GDM1 (cell line): ENCODE data around the gene SYPL1.

Source experiments
- DNase-seq: peaks from one replicate; lab custom pipeline; 2025; lab: John Stamatoyannopoulos, UW

Gene SYPL1

DNA sequence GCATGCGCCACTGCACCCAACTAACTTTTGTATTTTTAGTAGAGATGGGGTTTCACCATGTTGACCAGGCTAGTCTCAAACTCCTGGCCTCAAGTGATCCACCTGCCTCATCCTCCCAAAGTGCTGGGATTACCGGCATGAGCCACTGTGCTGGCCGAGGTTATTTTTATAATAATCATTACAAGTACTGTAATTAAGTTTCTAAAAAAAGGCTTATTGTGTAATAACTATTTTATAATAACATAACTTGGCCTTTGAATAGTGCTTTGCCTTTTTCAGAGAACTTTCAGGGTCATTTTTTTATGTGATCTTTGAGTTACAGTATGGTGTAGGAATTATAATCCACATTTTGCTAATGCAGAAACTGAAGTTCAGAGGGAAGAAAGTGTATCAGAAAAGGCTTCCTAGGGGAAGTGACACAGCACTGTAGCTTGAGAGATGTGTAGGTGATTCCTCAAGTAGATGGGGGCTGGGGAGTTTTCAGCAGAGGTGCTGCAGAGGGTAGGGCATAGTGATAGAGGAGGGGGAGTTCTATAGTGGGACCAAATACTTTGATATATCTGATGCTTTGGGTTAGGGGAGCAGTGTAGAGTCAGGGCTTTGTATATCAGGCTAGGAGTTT is 9.2 kb upstream of the SYPL1 start:
- DNase-seq, result peak; percentile 29

DNA sequence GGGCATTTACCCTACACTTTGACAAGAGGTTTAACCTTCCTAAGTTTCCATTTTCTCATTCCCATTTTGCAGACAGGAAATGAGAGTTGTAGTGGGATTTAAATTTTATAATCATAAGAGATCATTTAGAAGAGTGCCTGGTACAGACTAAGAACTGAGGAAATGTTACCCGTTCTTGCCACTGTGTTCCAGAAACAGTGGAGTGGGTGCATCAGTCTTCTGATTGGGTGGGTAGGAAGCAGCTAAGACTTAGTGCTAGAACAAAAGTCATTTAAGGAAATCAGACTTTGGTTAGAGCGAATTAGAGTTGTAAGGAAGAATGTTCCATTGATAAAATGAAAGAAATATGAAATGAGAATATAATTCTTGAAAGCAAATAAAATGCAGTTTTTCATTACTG is 8.4 kb upstream of the SYPL1 start:
- DNase-seq, result no peak

- no peak for DNase-seq
Measured at GRCh38 chr7:106119719-106120118, 7.6 kb upstream of the SYPL1 start.

DNA sequence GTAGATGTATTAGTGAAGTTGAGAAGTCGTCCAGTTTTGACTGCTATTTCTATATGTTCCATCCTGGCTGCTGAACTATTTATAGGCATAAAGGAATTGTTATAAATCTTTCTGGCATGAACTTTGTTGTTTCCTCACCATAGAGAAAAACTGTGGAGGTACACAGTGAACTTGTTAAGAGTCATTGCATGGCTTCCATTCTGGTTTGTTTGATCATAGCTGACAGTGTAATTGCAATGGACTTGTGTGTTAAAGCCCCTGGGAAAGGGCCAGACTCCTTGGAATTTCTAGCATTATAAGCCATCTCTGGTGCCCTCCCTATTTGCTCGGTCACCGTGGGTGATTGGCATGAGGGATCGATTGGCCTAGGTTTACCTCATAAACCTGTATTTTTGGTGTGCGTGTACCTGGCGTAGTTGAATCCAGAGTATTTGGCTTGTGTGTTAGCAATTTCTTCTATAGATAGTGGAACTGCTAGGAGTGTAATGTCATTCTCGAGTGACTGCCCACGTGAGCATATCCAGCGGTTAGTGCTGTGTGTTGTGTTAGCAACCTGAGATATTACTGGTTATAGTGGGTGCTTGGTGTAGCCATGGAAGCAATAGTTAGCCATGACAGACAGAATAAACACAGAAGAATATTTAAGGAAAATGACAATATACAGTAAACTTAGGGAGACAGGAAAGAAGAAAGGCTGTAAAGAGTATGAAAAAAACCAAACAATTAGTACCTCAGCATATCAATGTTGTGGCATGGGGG is 5.9 kb upstream of the SYPL1 start:
- no peak for DNase-seq

- DNase-seq, result no peak
Measured at GRCh38 chr7:106116161-106116704, 4.1 kb upstream of the SYPL1 start.

GRCh38 chr7:106114716-106115383 is 2.7 kb upstream of the SYPL1 start:
- peak; percentile 37 for DNase-seq

DNA sequence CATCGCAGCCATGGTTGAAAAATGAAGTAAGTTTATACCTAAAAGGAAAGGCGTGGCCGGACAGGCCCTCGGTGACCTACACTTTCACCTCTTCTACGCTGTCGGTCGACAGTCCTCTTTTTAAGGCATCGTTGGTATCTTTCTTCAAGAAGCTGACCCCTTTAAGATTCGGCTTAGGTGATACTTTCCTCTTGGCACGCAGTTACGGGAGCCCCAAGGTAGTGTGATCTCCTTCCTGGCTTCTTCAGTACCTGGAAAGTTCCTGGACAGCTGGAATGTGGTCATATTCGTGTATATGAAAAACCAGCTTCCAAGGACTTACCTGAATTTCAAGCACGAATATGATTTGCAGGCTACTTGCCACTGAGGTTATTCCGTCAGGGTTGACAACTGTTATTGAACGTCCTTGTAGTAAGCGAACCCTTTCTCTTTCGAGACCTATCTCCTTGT is 885 bp upstream of the SYPL1 start:
- DNase-seq, result no peak

DNA sequence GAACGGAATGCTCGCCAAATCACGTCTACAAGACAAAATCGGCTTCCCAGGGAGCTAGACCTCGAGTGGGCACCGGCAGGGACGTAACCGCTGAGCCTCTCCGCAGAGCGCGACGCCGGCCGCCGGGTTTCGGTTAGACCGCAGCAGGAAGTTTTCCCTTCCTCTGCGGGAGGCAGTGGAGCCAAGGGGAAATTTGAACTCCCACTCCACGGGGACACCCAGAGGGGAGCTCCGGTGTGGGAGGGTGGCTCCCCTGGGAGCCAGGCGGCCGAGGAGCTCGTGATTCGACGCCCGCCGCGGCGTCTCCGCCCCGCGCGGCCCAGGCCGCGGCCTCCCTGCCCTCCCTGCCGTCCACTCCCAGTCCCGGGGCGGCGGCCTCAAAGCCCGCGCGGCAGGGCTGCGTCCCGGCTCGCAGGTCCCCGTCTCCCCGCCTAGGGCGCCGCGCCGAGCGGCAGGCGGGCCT is 426 bp downstream of the SYPL1 start:
- DNase-seq, result peak; percentile 68

- DNase-seq, result no peak
Measured at GRCh38 chr7:106110885-106111654, 1.0 kb downstream of the SYPL1 start.

GRCh38 chr7:106110238-106110560 is 1.9 kb downstream of the SYPL1 start:
- peak; percentile 12 for DNase-seq

DNA sequence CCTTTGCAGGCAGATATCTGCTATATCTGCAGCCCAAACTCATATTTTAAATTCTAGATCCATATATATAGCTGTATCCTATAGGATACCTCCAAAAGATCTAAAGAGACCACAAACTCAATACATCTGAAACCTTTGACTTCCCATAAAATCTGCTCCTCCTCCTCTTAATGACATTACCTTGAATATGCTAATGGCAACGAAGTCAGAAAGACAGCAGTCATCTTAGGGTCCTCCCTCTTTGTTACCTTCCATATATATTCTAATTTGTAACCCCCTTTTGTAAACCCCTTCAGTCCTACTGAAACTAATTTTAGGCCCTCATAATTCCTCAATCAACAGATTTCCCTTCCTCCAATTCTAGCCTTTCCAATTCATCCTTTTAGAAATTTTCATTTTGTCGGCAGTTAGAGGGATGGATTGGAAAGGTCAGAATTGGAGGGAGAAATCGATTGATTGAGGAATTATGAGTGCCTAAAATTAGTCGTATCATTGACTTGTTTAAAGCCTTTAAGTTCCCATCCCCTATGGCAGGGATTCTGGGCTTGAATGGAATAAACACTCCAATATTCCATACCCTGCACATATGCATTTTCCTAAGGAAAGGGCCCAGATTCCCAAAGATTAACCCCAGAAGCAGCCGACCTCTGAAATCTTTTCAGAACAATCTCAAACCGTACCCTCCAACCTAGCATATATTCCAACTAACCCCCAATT is 2.4 kb downstream of the SYPL1 start:
- no peak for DNase-seq

DNA sequence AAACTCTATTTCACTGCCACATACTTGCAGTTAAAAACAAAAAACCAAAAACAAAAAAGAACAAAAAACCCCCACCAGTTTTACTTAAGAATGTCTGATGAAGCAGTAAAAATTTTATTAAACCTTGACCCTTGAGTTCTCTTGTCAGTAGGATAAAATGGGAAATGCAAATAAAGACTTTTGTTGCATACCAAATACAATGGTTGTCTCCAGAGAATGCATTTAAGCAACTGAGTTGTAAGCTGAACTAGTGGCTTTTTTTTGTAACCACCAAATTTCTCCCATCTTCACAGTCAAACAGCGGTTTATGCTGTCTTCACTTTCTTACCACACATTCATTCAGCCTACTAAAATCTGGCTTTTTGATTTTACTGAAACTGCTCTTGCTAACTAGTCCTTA is 3.1 kb downstream of the SYPL1 start:
- no peak for DNase-seq

DNA sequence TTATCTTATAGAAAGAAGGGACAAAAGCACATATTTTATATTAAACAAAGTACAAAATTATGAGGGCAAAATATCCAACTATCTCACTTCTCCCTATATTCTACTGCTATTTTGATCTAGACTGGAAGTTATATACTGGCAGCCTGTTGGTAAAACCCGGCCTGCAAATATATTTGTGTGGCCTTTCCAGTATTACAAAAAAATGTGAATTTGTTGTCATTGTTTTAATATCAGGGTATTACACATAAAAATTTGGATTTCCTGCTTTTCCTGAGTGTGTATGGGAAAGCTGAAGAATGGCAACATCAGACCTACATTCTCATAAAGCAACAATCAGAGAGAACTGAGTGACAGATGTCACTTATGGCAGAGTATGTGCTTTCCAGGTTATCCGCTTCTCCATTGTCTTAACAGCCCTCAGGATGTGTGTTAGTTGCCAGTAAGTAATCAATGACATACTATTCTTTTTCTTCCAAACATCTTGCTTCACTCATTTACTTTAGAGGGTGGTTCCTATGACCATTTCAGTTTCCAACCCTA is 7.3 kb downstream of the SYPL1 start:
- no peak for DNase-seq

DNA sequence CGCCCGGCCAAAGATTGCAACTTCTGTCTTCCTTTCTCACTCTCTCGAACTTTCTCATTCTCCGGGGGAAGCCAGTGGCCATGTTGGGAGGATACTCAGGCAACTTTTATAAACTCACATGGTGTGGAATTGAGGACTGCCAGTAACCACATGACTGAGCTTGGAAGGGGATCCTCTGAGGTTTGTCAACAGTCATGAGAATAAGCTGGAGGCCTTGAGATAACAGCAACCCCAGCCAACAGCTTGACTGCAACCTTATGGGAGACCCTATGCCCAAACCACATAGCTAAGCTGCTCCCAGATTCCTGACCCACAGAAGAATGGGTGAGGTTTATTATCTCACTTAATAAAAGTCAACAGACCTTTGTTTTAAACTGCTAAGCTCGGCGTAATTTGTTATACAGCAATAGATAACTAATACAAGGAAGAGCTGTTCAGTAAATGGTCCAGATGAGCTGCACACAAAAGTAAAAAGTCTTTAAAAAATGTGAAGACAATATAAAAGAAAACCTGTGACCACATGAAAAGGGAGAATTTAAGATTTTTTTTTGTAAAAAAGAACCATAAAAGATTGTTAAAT is 9.6 kb downstream of the SYPL1 start:
- DNase-seq, result no peak

- no peak for DNase-seq
Measured at GRCh38 chr7:106101726-106102125, 10.4 kb downstream of the SYPL1 start.

DNA sequence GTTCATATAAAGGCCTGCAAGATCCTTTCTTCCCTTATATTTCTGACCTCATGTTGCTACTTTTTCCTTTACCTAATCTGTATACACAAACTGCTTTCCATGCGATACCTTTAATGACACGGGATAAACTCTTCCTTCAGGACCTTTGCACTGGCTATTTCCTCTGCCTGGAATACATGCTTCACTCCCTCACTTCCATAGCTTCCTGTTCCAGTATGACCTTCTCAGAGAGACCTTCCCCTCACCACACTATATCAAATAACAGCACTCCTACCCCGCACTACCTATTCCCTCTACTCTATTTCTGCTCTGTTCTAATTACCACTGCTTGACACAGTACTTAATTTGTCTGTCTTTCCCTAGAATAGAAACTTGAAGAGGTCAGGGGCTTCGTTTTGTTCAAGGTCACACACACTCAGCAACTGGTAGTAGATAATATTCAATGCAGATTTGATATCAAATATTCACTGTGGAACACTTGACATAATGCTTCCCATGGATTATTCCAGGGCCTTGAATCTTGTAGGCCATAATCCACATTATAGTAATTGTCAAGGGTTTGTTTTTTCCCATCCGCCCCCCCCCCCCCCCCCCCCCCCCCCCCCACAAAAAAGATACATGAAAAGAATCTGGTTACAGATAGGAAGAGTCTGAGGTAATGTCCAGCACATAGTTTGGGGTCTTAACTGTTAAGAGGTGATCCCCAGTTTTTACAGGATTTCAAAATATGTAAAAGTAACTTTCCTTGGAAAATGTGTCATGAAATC is 11.1 kb downstream of the SYPL1 start:
- no peak for DNase-seq

DNA sequence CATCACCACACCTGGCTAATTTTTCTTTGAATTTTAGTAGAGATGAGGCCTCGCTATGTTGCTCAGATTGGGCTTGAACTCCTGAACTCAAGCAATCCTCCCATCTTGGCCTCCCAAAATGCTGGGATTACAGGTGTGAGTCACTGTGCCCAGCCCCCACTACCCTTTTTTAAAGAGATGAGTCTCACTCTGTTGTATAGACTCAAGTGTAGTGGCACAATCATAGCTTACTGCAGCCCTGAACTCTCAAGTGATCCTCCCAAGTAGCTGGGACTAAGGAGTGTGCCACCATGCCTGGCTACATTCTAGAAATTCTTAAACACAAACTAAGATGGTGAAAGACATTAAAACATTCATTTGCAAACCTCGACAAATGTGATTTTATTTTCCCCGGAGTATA is 12.6 kb downstream of the SYPL1 start:
- no peak for DNase-seq

- DNase-seq, result no peak
Measured at GRCh38 chr7:106098889-106099288, 13.2 kb downstream of the SYPL1 start.

DNA sequence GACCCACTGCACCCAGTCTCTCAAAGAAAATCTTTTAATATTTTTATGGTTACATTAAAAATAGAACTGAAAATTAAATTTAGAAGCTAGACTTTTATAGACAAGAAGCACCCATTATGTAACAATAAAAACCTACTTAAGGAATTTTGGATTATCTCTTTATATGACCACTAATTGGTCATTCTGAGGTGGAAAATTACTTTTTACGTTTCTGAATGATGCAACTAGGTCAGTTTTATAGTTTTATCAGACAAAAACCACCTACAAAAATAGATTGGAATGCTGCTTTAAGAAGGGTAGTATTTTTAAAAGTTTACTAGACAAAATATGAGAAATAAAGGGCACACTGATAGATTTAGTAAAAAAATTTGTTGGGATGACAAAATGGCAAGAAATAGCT is 16.5 kb downstream of the SYPL1 start:
- DNase-seq, result no peak

- no peak for DNase-seq
Measured at GRCh38 chr7:106094780-106095179, 17.3 kb downstream of the SYPL1 start.
